ENCODE data around the gene TMCO2.

The TMCO2 gene

DNA sequence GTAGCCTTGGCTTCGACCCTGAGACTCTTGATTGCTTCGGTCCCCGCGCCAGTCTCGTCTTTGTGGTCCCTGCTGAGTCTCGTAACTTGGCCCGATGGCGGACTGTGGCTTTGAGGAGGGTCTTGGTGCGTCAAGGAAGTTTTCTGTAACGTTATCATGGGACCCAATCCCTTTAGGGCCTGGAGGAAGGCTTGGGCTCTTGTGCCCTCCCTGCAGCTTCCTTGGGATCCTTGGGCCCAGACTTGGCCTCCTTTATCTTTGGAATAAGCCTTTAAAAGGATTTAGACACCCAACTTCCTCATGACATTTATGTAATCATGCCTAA lies 10.7 kb downstream of the TMCO2 start:
- DNase-seq = no peak

- DNase-seq = no peak
Measured at GRCh38 chr1:40264354-40264781, 16.6 kb downstream of the TMCO2 start.

- DNase-seq = no peak
Measured at GRCh38 chr1:40265298-40265697, 17.6 kb downstream of the TMCO2 start.

- no peak for DNase-seq
Measured at GRCh38 chr1:40265919-40266318, 18.2 kb downstream of the TMCO2 start.

DNA sequence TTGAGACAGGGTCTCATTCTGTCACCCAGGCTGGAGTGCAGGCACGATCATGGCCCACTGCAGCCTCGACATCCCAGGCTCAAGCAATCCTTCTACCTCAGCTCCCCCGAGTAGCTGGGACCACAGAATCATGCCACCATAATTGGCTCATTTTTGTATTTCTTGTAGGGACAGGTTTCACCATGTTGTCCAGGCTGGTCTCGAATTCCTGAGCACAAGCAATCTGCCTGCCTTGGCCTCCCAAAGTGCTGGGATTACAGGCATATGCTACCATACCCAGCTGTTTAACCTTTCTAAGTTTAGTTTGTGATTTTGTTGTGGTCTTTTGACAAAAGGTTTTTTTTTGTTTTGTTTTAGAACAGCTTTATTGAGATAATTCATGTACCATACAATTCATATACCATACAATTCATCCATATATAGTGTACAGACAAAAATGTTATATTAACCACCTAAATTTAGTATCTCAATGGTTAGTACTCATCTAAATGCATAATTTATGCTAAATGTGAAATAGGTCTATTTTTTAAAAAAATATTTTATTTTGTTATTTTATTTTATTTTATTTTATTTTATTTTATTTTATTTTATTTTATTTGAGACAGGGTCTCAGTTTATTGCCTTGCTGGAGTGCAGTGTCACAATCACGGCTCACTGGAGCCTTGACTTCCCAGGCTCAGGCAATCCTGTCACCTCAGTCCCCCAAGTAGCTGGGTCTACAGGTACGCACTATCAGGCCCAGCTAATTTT lies 19.2 kb downstream of the TMCO2 start:
- DNase-seq = no peak

GRCh38 chr1:40267767-40268187 lies 20.0 kb downstream of the TMCO2 start:
- no peak for DNase-seq

- DNase-seq = no peak
Measured at GRCh38 chr1:40268211-40268610, 20.5 kb downstream of the TMCO2 start.

- DNase-seq = no peak
Measured at GRCh38 chr1:40270152-40270834, 22.6 kb downstream of the TMCO2 start.

GRCh38 chr1:40272653-40273213 lies 25.0 kb downstream of the TMCO2 start:
- no peak for DNase-seq

- no peak for DNase-seq
Measured at GRCh38 chr1:40273547-40274166, 25.9 kb downstream of the TMCO2 start.

DNA sequence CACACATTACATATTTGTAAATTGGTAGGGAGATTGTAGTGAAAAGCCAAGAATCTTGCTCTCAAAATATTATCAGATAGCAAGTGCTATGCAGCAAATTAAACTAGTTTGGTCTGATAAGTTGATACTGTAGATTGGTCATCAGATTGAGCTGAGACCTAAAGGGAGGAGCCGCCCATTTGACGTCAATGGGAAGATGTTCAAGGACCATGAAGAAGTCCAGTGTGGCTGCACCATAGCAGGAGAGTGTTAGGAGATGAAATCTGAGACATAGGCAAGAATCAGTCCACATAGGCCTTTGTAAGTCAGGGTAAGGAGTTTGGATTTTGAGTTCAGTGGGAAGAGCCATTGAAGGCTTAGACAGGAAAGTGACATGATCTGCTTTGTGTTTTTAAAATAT lies 26.6 kb downstream of the TMCO2 start:
- DNase-seq = no peak

- DNase-seq = no peak
Measured at GRCh38 chr1:40276122-40276521, 28.4 kb downstream of the TMCO2 start.

- no peak for DNase-seq
Measured at GRCh38 chr1:40281853-40282252, 34.1 kb downstream of the TMCO2 start.

DNA sequence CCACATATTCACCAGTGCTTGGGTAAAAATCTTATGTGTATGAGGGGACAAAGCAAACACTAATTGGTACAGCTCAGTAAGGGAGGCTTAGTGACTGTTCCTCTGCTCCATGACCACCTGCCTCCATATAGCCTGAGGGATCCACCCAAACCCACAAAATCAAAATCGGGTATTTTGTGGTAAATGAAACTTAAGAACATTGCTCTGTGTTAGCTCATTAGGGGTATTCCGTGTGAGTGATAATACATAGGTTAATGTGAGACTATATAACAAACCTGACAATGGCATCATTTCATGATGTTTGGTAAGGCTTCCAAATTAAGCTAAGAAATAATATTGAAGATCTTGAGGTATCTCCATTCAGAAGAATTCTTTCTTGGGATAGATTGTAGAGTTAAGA lies 43.6 kb downstream of the TMCO2 start:
- no peak for DNase-seq

DNA sequence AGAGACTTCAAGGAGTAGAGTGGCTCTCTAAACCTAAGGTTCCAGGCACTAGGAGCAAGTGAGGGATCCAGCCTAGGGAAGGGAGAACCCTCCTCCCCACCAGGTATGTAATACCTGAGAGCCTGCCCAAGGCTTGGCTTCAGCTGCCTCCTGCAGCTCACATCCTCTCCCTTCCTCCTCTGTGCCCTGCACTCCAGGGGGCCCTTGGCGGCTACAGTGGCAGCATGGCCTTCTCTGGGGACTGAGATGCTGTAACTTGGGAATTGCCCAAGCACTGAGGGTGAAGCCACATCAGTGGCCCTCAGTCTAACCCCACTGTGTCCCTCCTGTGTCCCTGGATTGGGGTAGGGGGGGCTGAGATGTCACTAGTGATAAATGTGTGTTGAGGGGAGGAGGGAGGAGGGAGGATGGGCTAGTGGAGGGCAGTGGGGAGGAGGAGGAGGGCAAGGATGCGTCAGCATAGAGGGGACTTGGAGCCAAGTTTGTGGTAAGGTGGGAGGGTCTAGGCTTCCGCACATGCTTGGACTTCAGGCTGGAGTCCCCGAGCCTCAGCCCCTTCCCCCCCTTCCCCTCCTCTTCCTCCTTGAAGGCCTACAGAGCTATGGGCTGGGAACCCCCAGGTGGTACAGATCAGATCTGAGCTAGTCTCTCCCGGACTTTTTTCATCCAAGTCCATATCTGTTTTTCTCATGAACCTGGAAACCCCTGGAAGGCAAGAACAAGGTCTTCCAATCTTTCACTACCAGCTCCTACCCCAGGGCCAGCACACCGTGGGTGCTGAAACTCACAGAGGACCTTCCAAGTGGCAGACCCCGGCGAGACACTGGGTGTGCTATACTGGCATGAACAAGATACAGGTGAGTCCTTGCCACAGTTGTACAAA lies 51.9 kb downstream of the TMCO2 start:
- DNase-seq = no peak

DNA sequence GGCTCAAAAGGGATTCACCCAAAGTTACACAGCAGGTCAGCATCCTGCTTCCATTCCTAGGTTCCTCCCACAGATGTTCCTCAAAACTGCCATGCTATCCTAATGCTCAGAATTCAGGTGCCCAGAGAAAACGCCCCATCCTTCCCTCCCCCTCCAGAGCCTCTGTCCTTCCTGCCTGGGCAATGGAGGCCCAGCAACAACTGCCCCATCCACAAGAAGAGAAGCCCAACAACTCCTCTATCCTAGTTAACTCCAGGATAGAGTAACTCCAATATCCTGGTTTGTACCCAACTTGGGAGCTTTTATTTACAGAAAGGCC lies 52.5 kb downstream of the TMCO2 start:
- no peak for DNase-seq

DNA sequence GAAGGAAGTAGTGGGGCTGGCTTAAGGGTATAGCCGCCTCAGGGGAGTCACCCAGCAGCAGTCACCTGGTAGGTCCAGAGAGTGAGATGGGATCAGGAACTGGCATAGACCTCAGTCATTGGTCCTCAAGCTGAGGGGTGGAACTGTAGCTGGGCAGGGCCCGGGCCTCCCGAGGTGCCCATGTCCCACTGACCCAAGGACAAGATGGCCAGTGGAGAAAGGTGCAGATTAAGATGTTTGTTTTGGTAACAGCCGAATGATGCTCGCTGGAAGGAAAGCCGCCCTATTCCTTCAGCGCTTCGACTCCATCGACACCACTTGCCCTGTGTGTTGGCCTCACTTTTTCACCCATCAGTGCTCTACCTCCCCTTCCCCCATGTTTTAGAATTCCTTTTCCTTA lies 52.9 kb downstream of the TMCO2 start:
- DNase-seq = no peak

DNA sequence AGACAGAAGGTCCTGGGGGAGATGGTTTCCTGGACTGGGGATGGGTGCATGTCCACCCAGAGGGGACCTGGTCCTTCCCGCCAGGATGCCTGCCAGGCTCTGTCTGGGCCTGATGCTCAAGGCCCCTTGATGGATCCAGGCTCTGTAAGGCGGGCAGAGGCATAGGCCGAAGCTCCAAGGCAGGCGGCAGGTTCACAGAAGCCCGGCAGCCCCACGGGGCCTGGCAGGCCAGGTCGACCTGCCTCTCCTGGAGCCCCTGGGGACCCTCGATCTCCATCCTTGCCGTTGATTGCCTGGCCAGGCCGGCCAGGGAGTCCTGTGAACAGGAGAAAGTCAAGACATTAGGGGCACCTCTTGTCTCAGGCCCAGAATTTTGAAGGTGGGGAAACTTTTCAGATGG lies 53.3 kb downstream of the TMCO2 start:
- no peak for DNase-seq
